Measurements from ENCODE around the gene DPY19L3.
"Not testable (repeated sequence)": the region's sequence is repeated elsewhere in the genome, so short reads cannot be mapped to it uniquely, and the experiment has no call there.

DPY19L3 gene

GRCh38 chr19:32415669-32416068 lies 10.1 kb downstream of the DPY19L3 start:
- Histone ChIP-seq H3K4me3 (ENCODE audit: low read length in 2 of 2) (no peak overlapping the region), H3K9ac (ENCODE audit: low read length in 2 of 2) (no peak overlapping the region), H3K4me1 (ENCODE audit: control insufficient read depth, insufficient read depth, low read length) (no peaks in the 10 kb centered on the region), H3K27me3 (ENCODE audit: control insufficient read depth in 1 of 2, insufficient read depth in 2 of 2, low read length in 2 of 2) (no peaks in the 10 kb centered on the region), H3K27ac (ENCODE audit: low read length) (no peak overlapping the region), H3K9me3 (ENCODE audit: control insufficient read depth in 2 of 2, low read length in 2 of 2) (no peaks in the 10 kb centered on the region), H3K36me3 (ENCODE audit: control insufficient read depth in 2 of 2, insufficient read depth in 2 of 2, low read length in 2 of 2) (peaks cover 3 to 12% of the 10 kb centered on the region in 2 donors)

GRCh38 chr19:32416749-32417456 lies 11.3 kb downstream of the DPY19L3 start:
- Histone ChIP-seq H3K9me3 (ENCODE audit: control insufficient read depth in 2 of 2, low read length in 2 of 2) (no peaks in the 10 kb centered on the region), H3K27ac (ENCODE audit: low read length) (no peak overlapping the region), H3K9ac (ENCODE audit: low read length in 2 of 2) (no peak overlapping the region), H3K36me3 (ENCODE audit: control insufficient read depth in 2 of 2, insufficient read depth in 2 of 2, low read length in 2 of 2) (peaks cover 3 to 10% of the 10 kb centered on the region in 2 donors), H3K27me3 (ENCODE audit: control insufficient read depth in 1 of 2, insufficient read depth in 2 of 2, low read length in 2 of 2) (no peaks in the 10 kb centered on the region), H3K4me3 (ENCODE audit: low read length in 2 of 2) (no peak overlapping the region), H3K4me1 (ENCODE audit: control insufficient read depth, insufficient read depth, low read length) (no peaks in the 10 kb centered on the region)

GRCh38 chr19:32418155-32418554 lies 12.6 kb downstream of the DPY19L3 start:
- Histone ChIP-seq H3K9ac (ENCODE audit: low read length in 2 of 2) (no peak overlapping the region), H3K4me3 (ENCODE audit: low read length in 2 of 2) (no peak overlapping the region), H3K36me3 (ENCODE audit: control insufficient read depth in 2 of 2, insufficient read depth in 2 of 2, low read length in 2 of 2) (peaks cover 3 to 8% of the 10 kb centered on the region in 2 donors), H3K9me3 (ENCODE audit: control insufficient read depth in 2 of 2, low read length in 2 of 2) (no peaks in the 10 kb centered on the region), H3K27me3 (ENCODE audit: control insufficient read depth in 1 of 2, insufficient read depth in 2 of 2, low read length in 2 of 2) (no peaks in the 10 kb centered on the region), H3K27ac (ENCODE audit: low read length) (no peak overlapping the region), H3K4me1 (ENCODE audit: control insufficient read depth, insufficient read depth, low read length) (no peaks in the 10 kb centered on the region)

GRCh38 chr19:32421589-32422361 lies 16.2 kb downstream of the DPY19L3 start:
- H3K4me3 ChIP-seq (ENCODE audit: low read length in 2 of 2) = no peak overlapping the region
- no peak overlapping the region for H3K9ac ChIP-seq (ENCODE audit: low read length in 2 of 2)
- peaks cover 0 to 3% of the 10 kb centered on the region in 2 donors for H3K36me3 ChIP-seq (ENCODE audit: control insufficient read depth in 2 of 2, insufficient read depth in 2 of 2, low read length in 2 of 2)
- H3K4me1 ChIP-seq (ENCODE audit: control insufficient read depth, insufficient read depth, low read length) = no peaks in the 10 kb centered on the region
- H3K27ac ChIP-seq (ENCODE audit: low read length) = no peak overlapping the region
- H3K27me3 ChIP-seq (ENCODE audit: control insufficient read depth in 1 of 2, insufficient read depth in 2 of 2, low read length in 2 of 2) = no peaks in the 10 kb centered on the region
- no peaks in the 10 kb centered on the region for H3K9me3 ChIP-seq (ENCODE audit: control insufficient read depth in 2 of 2, low read length in 2 of 2)

- peaks cover 0 to 2% of the 10 kb centered on the region in 2 donors for H3K36me3 ChIP-seq (ENCODE audit: control insufficient read depth in 2 of 2, insufficient read depth in 2 of 2, low read length in 2 of 2)
- H3K4me1 ChIP-seq (ENCODE audit: control insufficient read depth, insufficient read depth, low read length) = no peaks in the 10 kb centered on the region
- H3K4me3 ChIP-seq (ENCODE audit: low read length in 2 of 2) = no peak overlapping the region
- H3K27ac ChIP-seq (ENCODE audit: low read length) = no peak overlapping the region
- no peak overlapping the region for H3K9ac ChIP-seq (ENCODE audit: low read length in 2 of 2)
- no peaks in the 10 kb centered on the region for H3K9me3 ChIP-seq (ENCODE audit: control insufficient read depth in 2 of 2, low read length in 2 of 2)
- no peaks in the 10 kb centered on the region for H3K27me3 ChIP-seq (ENCODE audit: control insufficient read depth in 1 of 2, insufficient read depth in 2 of 2, low read length in 2 of 2)
Measured at GRCh38 chr19:32422435-32422834, 16.9 kb downstream of the DPY19L3 start.

GRCh38 chr19:32423944-32424343 lies 18.4 kb downstream of the DPY19L3 start:
- H3K36me3 ChIP-seq (ENCODE audit: control insufficient read depth in 2 of 2, insufficient read depth in 2 of 2, low read length in 2 of 2); H3K4me3 ChIP-seq (ENCODE audit: low read length in 2 of 2); H3K4me1 ChIP-seq (ENCODE audit: control insufficient read depth, insufficient read depth, low read length); H3K27me3 ChIP-seq (ENCODE audit: control insufficient read depth in 1 of 2, insufficient read depth in 2 of 2, low read length in 2 of 2); H3K27ac ChIP-seq (ENCODE audit: low read length); H3K9ac ChIP-seq (ENCODE audit: low read length in 2 of 2); H3K9me3 ChIP-seq (ENCODE audit: control insufficient read depth in 2 of 2, low read length in 2 of 2): not testable (repeated sequence)

- Histone ChIP-seq H3K36me3 (ENCODE audit: control insufficient read depth in 2 of 2, insufficient read depth in 2 of 2, low read length in 2 of 2) (no peaks in the 10 kb centered on the region), H3K9ac (ENCODE audit: low read length in 2 of 2) (no peak overlapping the region), H3K4me1 (ENCODE audit: control insufficient read depth, insufficient read depth, low read length) (no peaks in the 10 kb centered on the region), H3K4me3 (ENCODE audit: low read length in 2 of 2) (no peak overlapping the region), H3K27ac (ENCODE audit: low read length) (no peak overlapping the region), H3K9me3 (ENCODE audit: control insufficient read depth in 2 of 2, low read length in 2 of 2) (no peaks in the 10 kb centered on the region), H3K27me3 (ENCODE audit: control insufficient read depth in 1 of 2, insufficient read depth in 2 of 2, low read length in 2 of 2) (no peaks in the 10 kb centered on the region)
Measured at GRCh38 chr19:32427536-32427935, 22.0 kb downstream of the DPY19L3 start.

GRCh38 chr19:32436692-32437091 lies 31.1 kb downstream of the DPY19L3 start:
- Histone ChIP-seq H3K4me3 (ENCODE audit: low read length in 2 of 2) (no peak overlapping the region), H3K27ac (ENCODE audit: low read length) (no peak overlapping the region), H3K36me3 (ENCODE audit: control insufficient read depth in 2 of 2, insufficient read depth in 2 of 2, low read length in 2 of 2) (peaks cover 7% of the 10 kb centered on the region in 2 donors), H3K9me3 (ENCODE audit: control insufficient read depth in 2 of 2, low read length in 2 of 2) (no peaks in the 10 kb centered on the region), H3K9ac (ENCODE audit: low read length in 2 of 2) (no peak overlapping the region), H3K4me1 (ENCODE audit: control insufficient read depth, insufficient read depth, low read length) (no peaks in the 10 kb centered on the region), H3K27me3 (ENCODE audit: control insufficient read depth in 1 of 2, insufficient read depth in 2 of 2, low read length in 2 of 2) (no peaks in the 10 kb centered on the region)

GRCh38 chr19:32437096-32437495 lies 31.5 kb downstream of the DPY19L3 start:
- Histone ChIP-seq H3K9me3 (ENCODE audit: control insufficient read depth in 2 of 2, low read length in 2 of 2) (no peaks in the 10 kb centered on the region), H3K27ac (ENCODE audit: low read length) (no peak overlapping the region), H3K4me3 (ENCODE audit: low read length in 2 of 2) (no peak overlapping the region), H3K9ac (ENCODE audit: low read length in 2 of 2) (no peak overlapping the region), H3K36me3 (ENCODE audit: control insufficient read depth in 2 of 2, insufficient read depth in 2 of 2, low read length in 2 of 2) (peaks cover 7% of the 10 kb centered on the region in 2 donors), H3K4me1 (ENCODE audit: control insufficient read depth, insufficient read depth, low read length) (no peaks in the 10 kb centered on the region), H3K27me3 (ENCODE audit: control insufficient read depth in 1 of 2, insufficient read depth in 2 of 2, low read length in 2 of 2) (no peaks in the 10 kb centered on the region)

GRCh38 chr19:32438751-32439150 lies 33.2 kb downstream of the DPY19L3 start:
- Histone ChIP-seq H3K36me3 (ENCODE audit: control insufficient read depth in 2 of 2, insufficient read depth in 2 of 2, low read length in 2 of 2) (peaks cover 10 to 12% of the 10 kb centered on the region in 2 donors), H3K27me3 (ENCODE audit: control insufficient read depth in 1 of 2, insufficient read depth in 2 of 2, low read length in 2 of 2) (no peaks in the 10 kb centered on the region), H3K27ac (ENCODE audit: low read length) (no peak overlapping the region), H3K4me1 (ENCODE audit: control insufficient read depth, insufficient read depth, low read length) (no peaks in the 10 kb centered on the region), H3K9me3 (ENCODE audit: control insufficient read depth in 2 of 2, low read length in 2 of 2) (no peaks in the 10 kb centered on the region), H3K4me3 (ENCODE audit: low read length in 2 of 2) (no peak overlapping the region), H3K9ac (ENCODE audit: low read length in 2 of 2) (no peak overlapping the region)

GRCh38 chr19:32442650-32443049 lies 37.1 kb downstream of the DPY19L3 start:
- H3K9ac ChIP-seq (ENCODE audit: low read length in 2 of 2) = no peak overlapping the region
- H3K27ac ChIP-seq (ENCODE audit: low read length) = no peak overlapping the region
- H3K27me3 ChIP-seq (ENCODE audit: control insufficient read depth in 1 of 2, insufficient read depth in 2 of 2, low read length in 2 of 2) = no peaks in the 10 kb centered on the region
- H3K36me3 ChIP-seq (ENCODE audit: control insufficient read depth in 2 of 2, insufficient read depth in 2 of 2, low read length in 2 of 2) = peaks cover 4 to 5% of the 10 kb centered on the region in 2 donors
- no peaks in the 10 kb centered on the region for H3K4me1 ChIP-seq (ENCODE audit: control insufficient read depth, insufficient read depth, low read length)
- no peaks in the 10 kb centered on the region for H3K9me3 ChIP-seq (ENCODE audit: control insufficient read depth in 2 of 2, low read length in 2 of 2)
- no peak overlapping the region for H3K4me3 ChIP-seq (ENCODE audit: low read length in 2 of 2)
